Measurements from ENCODE around the gene PCSK6.

- TF ChIP-seq POLR2A (IDR thresholded peaks at IDR 0.05) (no peak), CTCF (IDR thresholded peaks at IDR 0.05) (no peak)
These were observed 166.5 kb downstream of the PCSK6 start for GRCh38 chr15:101322854-101323477.

Measured in uterus (tissue), 2 donors.